HepG2 (cell line): ENCODE measurements around the gene SLC10A1. TPM values are rescaled to one million over a fixed set of nuclear protein-coding genes. Genes with fewer than 3 reads are reported as not detected.

ENCODE experiments used
- CEBPG ChIP-seq: IDR thresholded peaks from 2 replicates; pipeline ENCODE4 v1.6.1; 2016
- KDM1A ChIP-seq: IDR thresholded peaks from 2 replicates; pipeline ENCODE4 v1.6.1; 2016; ENCODE audit warnings: missing compliant biosample characterization
- RORA ChIP-seq: sonication (generic); formaldehyde crosslinking; IDR thresholded peaks from 2 replicates; pipeline ENCODE4 v1.5.0; 2020; ENCODE audit warnings: mild to moderate bottlenecking, missing genetic modification reagents, moderate library complexity
- ZBTB20 ChIP-seq: sonication (generic); formaldehyde crosslinking; IDR thresholded peaks from 2 replicates; pipeline ENCODE4 v1.8.1; 2023; ENCODE audit warnings: missing genetic modification reagents, low read depth, mild to moderate bottlenecking, borderline replicate concordance
- ZEB1 ChIP-seq: IDR thresholded peaks from 2 replicates; pipeline ENCODE4 v1.6.1; 2012; ENCODE audit warnings: mild to moderate bottlenecking, low read depth, inconsistent platforms; ENCODE audit not compliant: insufficient replicate concordance
- ZFP36L1 ChIP-seq: sonication (generic); formaldehyde crosslinking; IDR thresholded peaks from 2 replicates; pipeline ENCODE4 v1.8.0; 2022; ENCODE audit warnings: mild to moderate bottlenecking, missing genetic modification reagents, moderate library complexity
- ZNF12 ChIP-seq: sonication (generic); formaldehyde crosslinking; IDR thresholded peaks from 2 replicates; pipeline ENCODE4 v1.5.0; 2020; ENCODE audit warnings: missing genetic modification reagents
- polyA plus RNA-seq, 8 experiments: library from polyadenylated mRNA; depleted of rRNA in 3 of 8; stranded (reverse) in 7 of 8; unstranded in 1 of 8; fragments of >200 nt; fragmentation: Illumina TruSeq in 4 of 8; extraction: Trizol in 4 of 8; gene quantifications; 2 replicates each; pipeline versions ENCODE4 v1.2.1 to v1.2.3, GENCODE V29; 2011 to 2016; ENCODE audit warnings: low read depth in 4 of 8, missing spikeins in 1 of 8, mixed read lengths in 1 of 8; ENCODE audit not compliant: insufficient read depth in 1 of 8
- total RNA-seq, 5 experiments: library from RNA; depleted of rRNA; stranded (reverse); fragments of >200 nt; fragmentation: Illumina TruSeq; extraction: Trizol; gene quantifications; 2 replicates each; pipeline ENCODE4 v1.2.3, GENCODE V29; 2016; ENCODE audit warnings: low read depth in 1 of 5
- TF ChIP-seq, protein P1 (sequence below): sonication (generic); formaldehyde crosslinking; IDR thresholded peaks from 2 replicates; pipeline ENCODE4 v1.4.0; 2020; ENCODE audit warnings: missing genetic modification reagents, borderline replicate concordance
- TF ChIP-seq, protein P2 (sequence below): IDR thresholded peaks from 2 replicates; pipeline ENCODE4 v1.6.1; 2016; ENCODE audit warnings: low read depth
- TF ChIP-seq, protein P3 (sequence below): sonication (generic); formaldehyde crosslinking; IDR thresholded peaks from 2 replicates; pipeline ENCODE4 v1.5.1; 2020; ENCODE audit warnings: mild to moderate bottlenecking, moderate library complexity, missing genetic modification reagents
- TF ChIP-seq, protein P4 (sequence below): sonication (generic); IDR thresholded peaks from 2 replicates; pipeline ENCODE4 v1.6.1; 2016; ENCODE audit warnings: low read depth, borderline replicate concordance
- TF ChIP-seq, protein P5 (sequence below): sonication (generic); formaldehyde crosslinking; IDR thresholded peaks from 2 replicates; pipeline ENCODE4 v1.9.0; 2021; ENCODE audit warnings: missing genetic modification reagents, mild to moderate bottlenecking, borderline replicate concordance
- TF ChIP-seq, protein P6 (sequence below): sonication (generic); formaldehyde crosslinking; IDR thresholded peaks from 2 replicates; pipeline ENCODE4 v1.5.0; 2020; ENCODE audit warnings: mild to moderate bottlenecking, missing genetic modification reagents
- TF ChIP-seq, protein P7 (sequence below): sonication (generic); formaldehyde crosslinking; conservative IDR thresholded peaks from 2 replicates; pipeline ENCODE4 v1.8.0; 2022; ENCODE audit warnings: mild to moderate bottlenecking, moderate library complexity, missing genetic modification reagents

SLC10A1 gene
- total and polyA plus RNA-seq, 2 of the 13 experiments (the other 11 are each of a cell fraction or from before 2014, with no cell fraction given) = 0.17 TPM; not detected in 1

DNA sequence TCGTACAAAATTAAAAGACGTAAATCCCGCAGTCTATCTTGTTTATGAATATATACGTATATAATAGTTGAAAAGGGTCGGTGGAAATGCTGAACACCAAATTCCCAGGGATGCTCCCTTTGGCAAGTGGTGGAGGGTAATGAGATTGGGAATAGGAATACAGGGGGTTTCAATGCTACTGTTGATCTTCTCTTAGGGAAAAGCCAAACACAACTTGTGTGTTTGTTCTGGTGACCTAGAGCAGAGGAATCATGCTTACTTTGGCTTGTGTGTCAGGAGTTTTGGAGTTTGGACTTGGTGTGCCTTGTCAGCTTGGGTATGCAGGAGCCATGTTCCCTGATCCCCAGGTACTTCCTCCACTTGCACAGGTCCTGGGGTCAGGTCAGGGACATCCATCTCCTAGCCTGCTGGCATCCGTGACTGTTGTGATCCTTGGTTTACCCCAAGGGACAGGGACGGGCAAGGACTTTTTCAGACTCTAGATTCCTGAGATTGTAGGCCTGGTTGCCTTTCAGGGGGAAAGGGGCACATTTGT, 4.1 kb downstream of the SLC10A1 start (continued):
- TF ChIP-seq, protein P1, sequence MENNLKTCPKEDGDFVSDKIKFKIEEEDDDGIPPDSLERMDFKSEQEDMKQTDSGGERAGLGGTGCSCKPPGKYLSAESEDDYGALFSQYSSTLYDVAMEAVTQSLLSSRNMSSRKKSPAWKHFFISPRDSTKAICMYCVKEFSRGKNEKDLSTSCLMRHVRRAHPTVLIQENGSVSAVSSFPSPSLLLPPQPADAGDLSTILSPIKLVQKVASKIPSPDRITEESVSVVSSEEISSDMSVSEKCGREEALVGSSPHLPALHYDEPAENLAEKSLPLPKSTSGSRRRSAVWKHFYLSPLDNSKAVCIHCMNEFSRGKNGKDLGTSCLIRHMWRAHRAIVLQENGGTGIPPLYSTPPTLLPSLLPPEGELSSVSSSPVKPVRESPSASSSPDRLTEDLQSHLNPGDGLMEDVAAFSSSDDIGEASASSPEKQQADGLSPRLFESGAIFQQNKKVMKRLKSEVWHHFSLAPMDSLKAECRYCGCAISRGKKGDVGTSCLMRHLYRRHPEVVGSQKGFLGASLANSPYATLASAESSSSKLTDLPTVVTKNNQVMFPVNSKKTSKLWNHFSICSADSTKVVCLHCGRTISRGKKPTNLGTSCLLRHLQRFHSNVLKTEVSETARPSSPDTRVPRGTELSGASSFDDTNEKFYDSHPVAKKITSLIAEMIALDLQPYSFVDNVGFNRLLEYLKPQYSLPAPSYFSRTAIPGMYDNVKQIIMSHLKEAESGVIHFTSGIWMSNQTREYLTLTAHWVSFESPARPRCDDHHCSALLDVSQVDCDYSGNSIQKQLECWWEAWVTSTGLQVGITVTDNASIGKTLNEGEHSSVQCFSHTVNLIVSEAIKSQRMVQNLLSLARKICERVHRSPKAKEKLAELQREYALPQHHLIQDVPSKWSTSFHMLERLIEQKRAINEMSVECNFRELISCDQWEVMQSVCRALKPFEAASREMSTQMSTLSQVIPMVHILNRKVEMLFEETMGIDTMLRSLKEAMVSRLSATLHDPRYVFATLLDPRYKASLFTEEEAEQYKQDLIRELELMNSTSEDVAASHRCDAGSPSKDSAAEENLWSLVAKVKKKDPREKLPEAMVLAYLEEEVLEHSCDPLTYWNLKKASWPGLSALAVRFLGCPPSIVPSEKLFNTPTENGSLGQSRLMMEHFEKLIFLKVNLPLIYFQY = no peak
- TF ChIP-seq, protein P2, sequence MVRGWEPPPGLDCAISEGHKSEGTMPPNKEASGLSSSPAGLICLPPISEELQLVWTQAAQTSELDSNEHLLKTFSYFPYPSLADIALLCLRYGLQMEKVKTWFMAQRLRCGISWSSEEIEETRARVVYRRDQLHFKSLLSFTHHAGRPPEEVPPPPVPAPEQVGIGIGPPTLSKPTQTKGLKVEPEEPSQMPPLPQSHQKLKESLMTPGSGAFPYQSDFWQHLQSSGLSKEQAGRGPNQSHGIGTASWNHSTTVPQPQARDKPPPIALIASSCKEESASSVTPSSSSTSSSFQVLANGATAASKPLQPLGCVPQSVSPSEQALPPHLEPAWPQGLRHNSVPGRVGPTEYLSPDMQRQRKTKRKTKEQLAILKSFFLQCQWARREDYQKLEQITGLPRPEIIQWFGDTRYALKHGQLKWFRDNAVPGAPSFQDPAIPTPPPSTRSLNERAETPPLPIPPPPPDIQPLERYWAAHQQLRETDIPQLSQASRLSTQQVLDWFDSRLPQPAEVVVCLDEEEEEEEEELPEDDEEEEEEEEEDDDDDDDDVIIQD = peak; percentile 84
- TF ChIP-seq KDM1A (0 out of 2 replicates have a peak, but pooled peaks have one; percentile 21), ZFP36L1 (0 out of 2 replicates have a peak, but pooled peaks have one; percentile 32), ZBTB20 (CRISPR knock-in tag) (0 out of 2 replicates have a peak, but pooled peaks have one; percentile 62), ZNF12 (CRISPR knock-in tag) (0 out of 2 replicates have a peak, but pooled peaks have one; percentile 18), ZEB1 (peak; percentile 36), RORA (CRISPR knock-in tag) (no peak), CEBPG (CRISPR knock-in tag) (peak; percentile 44)
- TF ChIP-seq, protein P3, sequence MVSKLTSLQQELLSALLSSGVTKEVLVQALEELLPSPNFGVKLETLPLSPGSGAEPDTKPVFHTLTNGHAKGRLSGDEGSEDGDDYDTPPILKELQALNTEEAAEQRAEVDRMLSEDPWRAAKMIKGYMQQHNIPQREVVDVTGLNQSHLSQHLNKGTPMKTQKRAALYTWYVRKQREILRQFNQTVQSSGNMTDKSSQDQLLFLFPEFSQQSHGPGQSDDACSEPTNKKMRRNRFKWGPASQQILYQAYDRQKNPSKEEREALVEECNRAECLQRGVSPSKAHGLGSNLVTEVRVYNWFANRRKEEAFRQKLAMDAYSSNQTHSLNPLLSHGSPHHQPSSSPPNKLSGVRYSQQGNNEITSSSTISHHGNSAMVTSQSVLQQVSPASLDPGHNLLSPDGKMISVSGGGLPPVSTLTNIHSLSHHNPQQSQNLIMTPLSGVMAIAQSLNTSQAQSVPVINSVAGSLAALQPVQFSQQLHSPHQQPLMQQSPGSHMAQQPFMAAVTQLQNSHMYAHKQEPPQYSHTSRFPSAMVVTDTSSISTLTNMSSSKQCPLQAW (CRISPR knock-in tag) = 0 out of 2 replicates have a peak, but pooled peaks have one; percentile 50
- TF ChIP-seq, protein P4, sequence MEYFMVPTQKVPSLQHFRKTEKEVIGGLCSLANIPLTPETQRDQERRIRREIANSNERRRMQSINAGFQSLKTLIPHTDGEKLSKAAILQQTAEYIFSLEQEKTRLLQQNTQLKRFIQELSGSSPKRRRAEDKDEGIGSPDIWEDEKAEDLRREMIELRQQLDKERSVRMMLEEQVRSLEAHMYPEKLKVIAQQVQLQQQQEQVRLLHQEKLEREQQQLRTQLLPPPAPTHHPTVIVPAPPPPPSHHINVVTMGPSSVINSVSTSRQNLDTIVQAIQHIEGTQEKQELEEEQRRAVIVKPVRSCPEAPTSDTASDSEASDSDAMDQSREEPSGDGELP = peak; percentile 38; the same call in 1 of the 2 replicates
- TF ChIP-seq, protein P5, sequence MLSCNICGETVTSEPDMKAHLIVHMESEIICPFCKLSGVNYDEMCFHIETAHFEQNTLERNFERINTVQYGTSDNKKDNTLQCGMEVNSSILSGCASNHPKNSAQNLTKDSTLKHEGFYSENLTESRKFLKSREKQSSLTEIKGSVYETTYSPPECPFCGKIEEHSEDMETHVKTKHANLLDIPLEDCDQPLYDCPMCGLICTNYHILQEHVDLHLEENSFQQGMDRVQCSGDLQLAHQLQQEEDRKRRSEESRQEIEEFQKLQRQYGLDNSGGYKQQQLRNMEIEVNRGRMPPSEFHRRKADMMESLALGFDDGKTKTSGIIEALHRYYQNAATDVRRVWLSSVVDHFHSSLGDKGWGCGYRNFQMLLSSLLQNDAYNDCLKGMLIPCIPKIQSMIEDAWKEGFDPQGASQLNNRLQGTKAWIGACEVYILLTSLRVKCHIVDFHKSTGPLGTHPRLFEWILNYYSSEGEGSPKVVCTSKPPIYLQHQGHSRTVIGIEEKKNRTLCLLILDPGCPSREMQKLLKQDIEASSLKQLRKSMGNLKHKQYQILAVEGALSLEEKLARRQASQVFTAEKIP (CRISPR knock-in tag) = no peak
- TF ChIP-seq, protein P6, sequence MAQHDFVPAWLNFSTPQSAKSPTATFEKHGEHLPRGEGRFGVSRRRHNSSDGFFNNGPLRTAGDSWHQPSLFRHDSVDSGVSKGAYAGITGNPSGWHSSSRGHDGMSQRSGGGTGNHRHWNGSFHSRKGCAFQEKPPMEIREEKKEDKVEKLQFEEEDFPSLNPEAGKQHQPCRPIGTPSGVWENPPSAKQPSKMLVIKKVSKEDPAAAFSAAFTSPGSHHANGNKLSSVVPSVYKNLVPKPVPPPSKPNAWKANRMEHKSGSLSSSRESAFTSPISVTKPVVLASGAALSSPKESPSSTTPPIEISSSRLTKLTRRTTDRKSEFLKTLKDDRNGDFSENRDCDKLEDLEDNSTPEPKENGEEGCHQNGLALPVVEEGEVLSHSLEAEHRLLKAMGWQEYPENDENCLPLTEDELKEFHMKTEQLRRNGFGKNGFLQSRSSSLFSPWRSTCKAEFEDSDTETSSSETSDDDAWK (CRISPR knock-in tag) = no peak
- TF ChIP-seq, protein P7, sequence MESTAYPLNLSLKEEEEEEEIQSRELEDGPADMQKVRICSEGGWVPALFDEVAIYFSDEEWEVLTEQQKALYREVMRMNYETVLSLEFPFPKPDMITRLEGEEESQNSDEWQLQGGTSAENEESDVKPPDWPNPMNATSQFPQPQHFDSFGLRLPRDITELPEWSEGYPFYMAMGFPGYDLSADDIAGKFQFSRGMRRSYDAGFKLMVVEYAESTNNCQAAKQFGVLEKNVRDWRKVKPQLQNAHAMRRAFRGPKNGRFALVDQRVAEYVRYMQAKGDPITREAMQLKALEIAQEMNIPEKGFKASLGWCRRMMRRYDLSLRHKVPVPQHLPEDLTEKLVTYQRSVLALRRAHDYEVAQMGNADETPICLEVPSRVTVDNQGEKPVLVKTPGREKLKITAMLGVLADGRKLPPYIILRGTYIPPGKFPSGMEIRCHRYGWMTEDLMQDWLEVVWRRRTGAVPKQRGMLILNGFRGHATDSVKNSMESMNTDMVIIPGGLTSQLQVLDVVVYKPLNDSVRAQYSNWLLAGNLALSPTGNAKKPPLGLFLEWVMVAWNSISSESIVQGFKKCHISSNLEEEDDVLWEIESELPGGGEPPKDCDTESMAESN (CRISPR knock-in tag) = peak; percentile 54; the same call in 1 of the 2 replicates
